Sigmoid colon (tissue), 7 donors: ENCODE data around the gene MRPL23. TPM values are rescaled to one million over a fixed set of nuclear protein-coding genes. Genes with fewer than 3 reads are reported as not detected.

ENCODE experiments used
- DNase-seq: peaks from one replicate; pipeline ENCODE4 v3.0.0-alpha.2; 2019
- H3K27ac ChIP-seq, 4 donors: fragments of 200-600 bp; sonication (generic); one replicate each; pipeline ENCODE4 v1.5.1; 2016 to 2019; ENCODE audit warnings: mild to moderate bottlenecking in 1 of 4
- H3K27me3 ChIP-seq, 3 donors: fragments of 200-600 bp; sonication (generic); one replicate each; pipeline ENCODE4 v1.5.1; 2019; ENCODE audit warnings: mild to moderate bottlenecking in 1 of 3
- H3K36me3 ChIP-seq, 4 donors: fragments of 200-600 bp; sonication (generic); one replicate each; pipeline ENCODE4 v1.5.1; 2016 to 2019
- H3K4me1 ChIP-seq, 4 donors: fragments of 200-600 bp; sonication (generic); one replicate each; pipeline ENCODE4 v1.5.1; 2017 to 2019
- H3K4me3 ChIP-seq, 4 donors: fragments of 200-600 bp; sonication (generic); one replicate each; pipeline ENCODE4 v1.5.1; 2017 to 2019; ENCODE audit warnings: mild to moderate bottlenecking in 2 of 4, moderate library complexity in 1 of 4
- H3K9me3 ChIP-seq, 4 donors: fragments of 200-600 bp in 3 of 4; sonication (generic) in 3 of 4; one replicate each; pipeline versions ENCODE4 v1.5.1 to v1.6.1; 2013 to 2019
- CTCF ChIP-seq, 4 experiments: fragments of 450-650 bp in 3 of 4; fragments of 200-600 bp in 1 of 4; IDR thresholded peaks; one replicate each; pipeline ENCODE4 v1.5.1; 2016 to 2019; ENCODE audit warnings: antibody characterized with exemption in 4 of 4, mild to moderate bottlenecking in 3 of 4, moderate library complexity in 2 of 4
- EP300 ChIP-seq, 4 donors: sonication (generic); formaldehyde crosslinking; IDR thresholded peaks; one replicate each; pipeline ENCODE4 v1.6.1; 2017; ENCODE audit warnings: antibody characterized with exemption in 4 of 4
- POLR2A ChIP-seq, 2 donors: fragments of 450-650 bp; IDR thresholded peaks; one replicate each; pipeline ENCODE4 v1.6.1; 2016; ENCODE audit warnings: antibody characterized with exemption in 2 of 2, mild to moderate bottlenecking in 2 of 2, moderate library complexity in 2 of 2
- POLR2AphosphoS5 ChIP-seq, 4 donors: sonication (generic); formaldehyde crosslinking; IDR thresholded peaks; one replicate each; pipeline ENCODE4 v1.6.1; 2017; ENCODE audit warnings: antibody characterized with exemption in 4 of 4
- WGBS, 2 donors: extraction: QIAGEN DNeasy Blood & Tissue Kit; methylation state at CpG; one replicate each; pipeline ENCODE4 v1.1.7; 2013; 5-methylcytosine and 5-hydroxymethylcytosine counted together
- intact Hi-C: fragments of 100-400 bp; cut with DNase I; formaldehyde crosslinking; loops from one replicate; pipeline ENCODE4 v1.15.1; 2023
- polyA plus RNA-seq, 3 donors: library from polyadenylated mRNA; stranded (reverse); fragments of 200-250 nt; gene quantifications; one replicate each; pipeline ENCODE4 v1.2.3, GENCODE V29; 2013
- total RNA-seq, 4 donors: library from RNA; depleted of rRNA; stranded (reverse); fragments of >200 nt; gene quantifications; one replicate each; pipeline ENCODE4 v1.1.0, GENCODE V29; 2016
- donor health status: healthy with polysubstance abuse.
- donor health status: Bipolar disorder and iron deficiency.
- donor health status: healthy.

MRPL23 gene
- total and polyA plus RNA-seq, 7 donors, result 61.2 to 189 (median 82.9) TPM

GRCh38 chr11:1943977-1944376, 3.2 kb upstream of the MRPL23 start:
- no peak for TF ChIP-seq POLR2A (IDR thresholded peaks at IDR 0.05)
- DNase-seq, result peak; percentile 44
- intact Hi-C loops, result no loop called here

GRCh38 chr11:1947592-1948237, 583 bp downstream of the MRPL23 start:
- Histone ChIP-seq H3K4me3 (no peak overlapping the region), H3K9me3 (no peaks in the 10 kb centered on the region), H3K27me3 (no peaks in the 10 kb centered on the region), H3K4me1 (no peaks in the 10 kb centered on the region), H3K36me3 (no peaks in the 10 kb centered on the region), H3K27ac (no peak overlapping the region)
- TF ChIP-seq EP300 (IDR thresholded peaks at IDR 0.05) (no peak), POLR2AphosphoS5 (IDR thresholded peaks at IDR 0.05) (no peak), POLR2A (IDR thresholded peaks at IDR 0.05) (no peak), CTCF (IDR thresholded peaks at IDR 0.05) (no peak)
- no CpG with 5 or more reads among the region's 36 CpGs for WGBS, 2 donors
- intact Hi-C loops, result no loop called here
- DNase-seq, result no peak

More at GRCh38 chr11:1943977-1944376, 3.2 kb upstream of the MRPL23 start:
- Histone ChIP-seq H3K4me1 (peaks cover 0 to 4% (median 2%) of the 10 kb centered on the region in 4 donors), H3K9me3 (no peaks in the 10 kb centered on the region), H3K27me3 (no peaks in the 10 kb centered on the region), H3K4me3 (no peak overlapping the region), H3K27ac (no peak overlapping the region), H3K36me3 (no peaks in the 10 kb centered on the region)
- 44 to 76% methylated on average over 9 of the region's 9 CpGs for WGBS, 2 donors

GRCh38 chr11:1948389-1948788, 1.3 kb downstream of the MRPL23 start:
- intact Hi-C loops, result no loop called here
- DNase-seq, result no peak

GRCh38 chr11:1949302-1949701, 2.2 kb downstream of the MRPL23 start:
- no peaks in the 10 kb centered on the region for H3K9me3 ChIP-seq
- H3K36me3 ChIP-seq, result no peaks in the 10 kb centered on the region
- H3K4me3 ChIP-seq, result no peak overlapping the region
- no CpG with 5 or more reads among the region's 6 CpGs for WGBS, 2 donors
- no peaks in the 10 kb centered on the region for H3K27me3 ChIP-seq
- H3K4me1 ChIP-seq, result no peaks in the 10 kb centered on the region
- intact Hi-C loops, result no loop called here
- TF ChIP-seq EP300 (IDR thresholded peaks at IDR 0.05), result no peak
- no peak for TF ChIP-seq POLR2AphosphoS5 (IDR thresholded peaks at IDR 0.05)
- TF ChIP-seq CTCF (IDR thresholded peaks at IDR 0.05), result no peak
- no peak for TF ChIP-seq POLR2A (IDR thresholded peaks at IDR 0.05)
- peak; percentile 8 for DNase-seq
- no peak overlapping the region for H3K27ac ChIP-seq

More at GRCh38 chr11:1948389-1948788, 1.3 kb downstream of the MRPL23 start:
- H3K4me3 ChIP-seq, result no peak overlapping the region
- no peaks in the 10 kb centered on the region for H3K36me3 ChIP-seq
- H3K4me1 ChIP-seq, result no peaks in the 10 kb centered on the region
- no peak overlapping the region for H3K27ac ChIP-seq
- no peak for TF ChIP-seq POLR2A (IDR thresholded peaks at IDR 0.05)
- no peaks in the 10 kb centered on the region for H3K9me3 ChIP-seq
- no peaks in the 10 kb centered on the region for H3K27me3 ChIP-seq
- WGBS, 2 donors, result no CpG with 5 or more reads among the region's 11 CpGs

- Histone ChIP-seq H3K4me3 (no peak overlapping the region), H3K4me1 (no peaks in the 10 kb centered on the region), H3K36me3 (no peaks in the 10 kb centered on the region), H3K9me3 (no peaks in the 10 kb centered on the region), H3K27ac (no peak overlapping the region), H3K27me3 (no peaks in the 10 kb centered on the region)
- DNase-seq, result no peak
- WGBS, 2 donors, result no CpG with 5 or more reads among the region's 15 CpGs
- intact Hi-C loops, result no loop called here
- TF ChIP-seq EP300 (IDR thresholded peaks at IDR 0.05), result no peak
- no peak for TF ChIP-seq CTCF (IDR thresholded peaks at IDR 0.05)
- no peak for TF ChIP-seq POLR2A (IDR thresholded peaks at IDR 0.05)
- TF ChIP-seq POLR2AphosphoS5 (IDR thresholded peaks at IDR 0.05), result no peak
Measured at GRCh38 chr11:1949922-1950321, 2.8 kb downstream of the MRPL23 start.
